ENCODE measurements around the gene PNPLA4.

The PNPLA4 gene

GRCh38 chrX:7876957-7877356, 50.3 kb downstream of the PNPLA4 start:
- Histone ChIP-seq H3K4me3 (ENCODE audit: low read length) (no peak overlapping the region), H3K27ac (ENCODE audit: low read length) (no peak overlapping the region), H3K36me3 (ENCODE audit: control insufficient read depth, insufficient read depth, low read length) (no peaks in the 10 kb centered on the region), H3K9me3 (ENCODE audit: control insufficient read depth, insufficient read depth, low read length) (no peaks in the 10 kb centered on the region), H3K4me1 (ENCODE audit: control insufficient read depth, insufficient read depth, low read length) (no peaks in the 10 kb centered on the region), H3K27me3 (ENCODE audit: control insufficient read depth, insufficient read depth, low read length) (no peaks in the 10 kb centered on the region)
- no peak for DNase-seq (ENCODE audit: low read depth, low spot score)
- no CpG with 5 or more reads among the region's 2 CpGs for WGBS (ENCODE audit: insufficient coverage, insufficient read length)

GRCh38 chrX:7872042-7872441, 55.2 kb downstream of the PNPLA4 start:
- Histone ChIP-seq H3K4me3 (ENCODE audit: low read length) (no peak overlapping the region), H3K36me3 (ENCODE audit: control insufficient read depth, insufficient read depth, low read length) (no peaks in the 10 kb centered on the region), H3K9me3 (ENCODE audit: control insufficient read depth, insufficient read depth, low read length) (no peaks in the 10 kb centered on the region), H3K4me1 (ENCODE audit: control insufficient read depth, insufficient read depth, low read length) (no peaks in the 10 kb centered on the region), H3K27me3 (ENCODE audit: control insufficient read depth, insufficient read depth, low read length) (no peaks in the 10 kb centered on the region), H3K27ac (ENCODE audit: low read length) (no peak overlapping the region)
- no peak for DNase-seq (ENCODE audit: low read depth, low spot score)
- no CpG with 5 or more reads among the region's 4 CpGs for WGBS (ENCODE audit: insufficient coverage, insufficient read length)

GRCh38 chrX:7852166-7852565, 75.0 kb downstream of the PNPLA4 start:
- no peak overlapping the region for H3K4me3 ChIP-seq (ENCODE audit: low read length)
- no peaks in the 10 kb centered on the region for H3K27me3 ChIP-seq (ENCODE audit: control insufficient read depth, insufficient read depth, low read length)
- H3K27ac ChIP-seq (ENCODE audit: low read length), result no peak overlapping the region
- WGBS (ENCODE audit: insufficient coverage, insufficient read length), result no CpG with 5 or more reads among the region's 1 CpG
- no peaks in the 10 kb centered on the region for H3K36me3 ChIP-seq (ENCODE audit: control insufficient read depth, insufficient read depth, low read length)
- no peaks in the 10 kb centered on the region for H3K4me1 ChIP-seq (ENCODE audit: control insufficient read depth, insufficient read depth, low read length)
- H3K9me3 ChIP-seq (ENCODE audit: control insufficient read depth, insufficient read depth, low read length), result no peaks in the 10 kb centered on the region
- DNase-seq (ENCODE audit: low read depth, low spot score), result no peak

Data from iPS DF 6.9 (cell line).